Mesendoderm (in vitro differentiated cells): ENCODE data around the gene LIMA1.
"Not testable (repeated sequence)": the region's sequence is repeated elsewhere in the genome, so short reads cannot be mapped to it uniquely, and the experiment has no call there.

ENCODE experiments used
- DNase-seq: peaks from one replicate; pipeline ENCODE4 v3.0.0; 2013
- H2AK5ac ChIP-seq: 2 replicates; pipeline ENCODE4 v1.6.1; 2013; ENCODE audit warnings: low read length, inconsistent platforms
- H2BK120ac ChIP-seq: 2 replicates; pipeline ENCODE4 v1.6.1; 2013; ENCODE audit warnings: low read depth, mild to moderate bottlenecking, low read length, moderate library complexity, mixed read lengths
- H2BK15ac ChIP-seq: replicated peaks from 2 replicates; pipeline ENCODE4 v1.6.1; 2013; ENCODE audit warnings: low read depth, mild to moderate bottlenecking, moderate library complexity
- H2BK5ac ChIP-seq: 2 replicates; pipeline ENCODE4 v1.6.1; 2013; ENCODE audit warnings: low read length, inconsistent platforms
- H3K18ac ChIP-seq: 2 replicates; pipeline ENCODE4 v1.6.1; 2013; ENCODE audit warnings: mild to moderate bottlenecking, low read length, mixed read lengths
- H3K23ac ChIP-seq: one replicate; pipeline ENCODE4 v1.6.1; 2013; ENCODE audit warnings: low read length
- H3K27ac ChIP-seq: 2 replicates; pipeline ENCODE4 v1.5.1; 2013; ENCODE audit warnings: low read depth, mild to moderate bottlenecking, inconsistent platforms, low read length, moderate library complexity
- H3K27me3 ChIP-seq: 2 replicates; pipeline ENCODE4 v1.6.1; 2013; ENCODE audit warnings: low read length, control low read depth, mild to moderate bottlenecking, inconsistent platforms; ENCODE audit not compliant: insufficient read depth, poor library complexity
- H3K36me3 ChIP-seq: 2 replicates; pipeline ENCODE4 v1.6.1; 2013; ENCODE audit warnings: low read length, inconsistent platforms; ENCODE audit not compliant: control insufficient read depth, insufficient read depth
- H3K4ac ChIP-seq: one replicate; pipeline ENCODE4 v1.6.1; 2013; ENCODE audit warnings: low read depth, mild to moderate bottlenecking, low read length, moderate library complexity
- H3K4me1 ChIP-seq: 2 replicates; pipeline ENCODE4 v1.6.1; 2013; ENCODE audit warnings: low read depth, low read length, inconsistent platforms; ENCODE audit not compliant: control insufficient read depth
- H3K4me2 ChIP-seq: 2 replicates; pipeline ENCODE4 v1.6.1; 2013; ENCODE audit warnings: low read length
- H3K4me3 ChIP-seq: 2 replicates; pipeline ENCODE4 v1.5.1; 2013; ENCODE audit warnings: mild to moderate bottlenecking, low read length
- H3K56ac ChIP-seq: one replicate; pipeline ENCODE4 v1.6.1; 2013; ENCODE audit warnings: low read length
- H3K79me1 ChIP-seq: 2 replicates; pipeline ENCODE4 v1.6.1; 2013; ENCODE audit warnings: low read length, inconsistent platforms
- H3K79me2 ChIP-seq: 2 replicates; pipeline ENCODE4 v1.6.1; 2013; ENCODE audit warnings: mild to moderate bottlenecking, low read length; ENCODE audit not compliant: control insufficient read depth, insufficient read depth
- H3K9ac ChIP-seq: 2 replicates; pipeline ENCODE4 v1.6.1; 2013; ENCODE audit warnings: low read length, inconsistent platforms
- H4K5ac ChIP-seq: one replicate; pipeline ENCODE4 v1.6.1; 2013; ENCODE audit warnings: low read length
- H4K8ac ChIP-seq: one replicate; pipeline ENCODE4 v1.6.1; 2013; ENCODE audit warnings: low read depth, mild to moderate bottlenecking, control low read depth, low read length, moderate library complexity
- WGBS: extraction: QIAGEN DNeasy Blood & Tissue Kit; methylation state at CpG from one replicate; pipeline ENCODE4 v1.1.7; 2013; ENCODE audit warnings: low lambda C conversion rate, missing lambda C conversion rate; ENCODE audit not compliant: insufficient coverage; ENCODE audit errors: extremely low coverage; 5-methylcytosine and 5-hydroxymethylcytosine counted together

The LIMA1 gene

DNA sequence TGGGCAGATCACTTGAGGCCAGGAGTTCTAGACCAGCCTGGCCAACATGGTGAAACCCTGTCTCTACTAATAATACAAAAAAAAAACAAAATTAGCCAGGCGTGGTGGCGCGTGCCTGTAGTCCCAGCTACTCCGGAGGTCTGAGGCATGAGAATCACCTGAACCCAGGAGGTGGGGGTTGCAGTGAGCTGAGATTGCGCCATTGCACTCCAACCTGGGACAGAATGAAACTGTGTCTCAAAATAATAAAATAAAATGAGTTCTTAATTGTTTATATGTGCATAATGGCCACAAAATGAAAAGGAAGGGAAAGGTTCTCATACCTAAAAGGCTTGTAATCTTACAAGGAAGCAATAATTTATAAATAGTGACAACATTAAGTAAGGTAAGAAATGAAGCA lies 8.2 kb downstream of the LIMA1 start:
- not testable (repeated sequence) for H3K4me3 ChIP-seq, H2AK5ac ChIP-seq, H2BK15ac ChIP-seq, H3K9ac ChIP-seq, H3K4me2 ChIP-seq, H3K27me3 ChIP-seq, H3K18ac ChIP-seq, H3K79me2 ChIP-seq, H3K36me3 ChIP-seq, H2BK120ac ChIP-seq, H3K79me1 ChIP-seq, DNase-seq, H2BK5ac ChIP-seq, H4K5ac ChIP-seq, H3K27ac ChIP-seq, H3K4ac ChIP-seq, H4K8ac ChIP-seq, H3K56ac ChIP-seq, H3K23ac ChIP-seq, H3K4me1 ChIP-seq
- no CpG with 5 or more reads among the region's 5 CpGs for WGBS

DNA sequence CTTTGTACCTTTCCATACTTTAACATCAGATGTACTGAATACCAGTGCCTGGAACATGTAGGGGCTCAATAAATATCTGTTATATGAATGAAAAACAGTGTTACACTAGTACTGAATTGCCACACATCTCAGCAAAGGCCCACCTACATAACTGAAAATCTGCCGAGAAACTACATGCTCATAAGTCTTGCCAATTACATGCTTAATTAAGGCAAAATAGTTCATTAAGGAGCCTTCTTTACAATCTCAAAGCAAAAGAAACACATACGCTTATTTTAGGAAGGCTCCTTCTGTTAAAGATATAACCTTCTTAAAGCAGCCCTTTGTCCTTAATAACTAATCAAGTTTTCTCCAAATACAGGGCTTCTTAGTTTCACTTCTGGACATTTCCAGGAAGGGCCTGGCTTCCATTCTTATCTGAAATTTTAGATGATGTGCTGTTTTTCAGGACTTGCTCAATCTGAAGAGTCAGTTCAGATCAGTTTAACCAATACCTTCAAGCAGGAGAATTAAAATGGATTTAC lies 11.5 kb downstream of the LIMA1 start:
- H3K79me1 ChIP-seq = no peaks in the 10 kb centered on the region
- H3K4me3 ChIP-seq = no peak overlapping the region
- no peak overlapping the region for H4K5ac ChIP-seq
- no CpG with 5 or more reads among the region's 2 CpGs for WGBS
- H2BK5ac ChIP-seq = no peak overlapping the region
- H2BK120ac ChIP-seq = no peak overlapping the region
- no peak overlapping the region for H3K23ac ChIP-seq
- H3K27me3 ChIP-seq = no peaks in the 10 kb centered on the region
- H4K8ac ChIP-seq = no peak overlapping the region
- H3K36me3 ChIP-seq = no peaks in the 10 kb centered on the region
- H3K56ac ChIP-seq = no peak overlapping the region
- H2BK15ac ChIP-seq = no peak overlapping the region
- H3K27ac ChIP-seq = no peak overlapping the region
- H3K4me1 ChIP-seq = no peaks in the 10 kb centered on the region
- H3K4ac ChIP-seq = no peak overlapping the region
- H3K9ac ChIP-seq = no peak overlapping the region
- DNase-seq = no peak
- H3K18ac ChIP-seq = no peak overlapping the region
- H2AK5ac ChIP-seq = no peak overlapping the region
- H3K4me2 ChIP-seq = no peak overlapping the region
- no peaks in the 10 kb centered on the region for H3K79me2 ChIP-seq

DNA sequence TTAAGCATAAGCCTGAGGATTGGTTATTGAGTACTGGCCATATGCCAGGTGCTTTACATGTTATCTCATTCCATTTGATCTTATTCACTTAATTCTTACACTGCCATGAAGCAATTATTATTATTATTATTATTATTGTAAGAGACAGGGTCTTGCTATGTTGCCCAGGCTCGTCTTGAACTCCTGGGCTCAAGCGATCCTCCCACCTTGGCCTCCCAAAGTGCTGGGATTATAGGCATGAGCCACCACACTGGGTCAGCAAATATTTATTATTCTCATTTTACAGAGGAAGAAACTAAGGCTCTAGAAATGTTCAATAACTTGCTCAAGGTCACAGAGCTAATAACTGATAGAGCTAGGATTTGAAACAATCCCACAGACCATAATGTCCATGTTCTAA lies 14.8 kb downstream of the LIMA1 start:
- Histone ChIP-seq H2BK15ac (no peak overlapping the region), H3K9ac (no peak overlapping the region), H3K4me1 (no peaks in the 10 kb centered on the region), H2BK5ac (no peak overlapping the region), H4K5ac (no peak overlapping the region), H4K8ac (no peak overlapping the region), H3K27me3 (no peaks in the 10 kb centered on the region), H3K27ac (no peak overlapping the region), H3K23ac (no peak overlapping the region), H3K79me1 (no peaks in the 10 kb centered on the region), H3K4me3 (no peak overlapping the region), H3K18ac (no peak overlapping the region), H3K36me3 (no peaks in the 10 kb centered on the region), H3K4ac (peak overlapping the region; percentile 36), H2AK5ac (no peak overlapping the region), H2BK120ac (no peak overlapping the region), H3K79me2 (no peaks in the 10 kb centered on the region), H3K4me2 (no peak overlapping the region), H3K56ac (no peak overlapping the region)
- DNase-seq = no peak
- WGBS = no CpG with 5 or more reads among the region's 2 CpGs

DNA sequence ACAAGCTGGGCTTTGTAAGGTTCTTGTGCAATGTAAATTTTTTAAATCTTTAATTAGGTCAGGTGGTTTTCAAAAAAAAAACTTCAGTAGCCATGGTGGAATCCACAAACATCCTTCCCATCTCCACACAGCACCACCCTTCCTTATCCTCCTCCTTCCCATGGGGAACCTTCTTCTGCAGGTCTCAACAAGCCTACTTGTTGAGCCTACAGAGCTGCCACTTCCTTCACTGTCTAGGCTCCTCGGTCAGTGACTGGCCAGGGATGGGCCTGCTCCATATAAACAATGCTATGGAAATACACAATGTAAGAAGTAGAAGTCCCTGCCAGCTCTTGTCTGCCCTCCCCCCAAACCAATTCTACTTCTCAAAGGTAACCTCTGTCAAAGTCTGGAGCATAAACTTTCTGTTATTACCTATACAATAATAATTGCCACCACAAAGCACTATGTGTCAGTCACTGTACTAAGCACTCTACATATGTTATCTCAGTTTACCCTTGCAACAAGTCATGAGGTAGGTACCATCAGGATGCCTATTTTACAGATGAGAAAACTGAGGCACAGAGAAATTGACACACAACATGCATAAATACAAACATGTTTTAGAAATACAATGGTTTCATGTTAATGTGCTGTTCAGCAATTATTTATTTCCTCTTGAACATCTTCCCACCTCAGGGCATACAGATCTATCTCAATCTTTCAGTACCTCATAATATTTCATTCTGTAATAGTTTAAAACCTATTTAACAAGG lies 17.4 kb downstream of the LIMA1 start:
- Histone ChIP-seq H3K79me1 (no peaks in the 10 kb centered on the region), H3K4me1 (no peaks in the 10 kb centered on the region), H3K27me3 (no peaks in the 10 kb centered on the region), H3K79me2 (no peaks in the 10 kb centered on the region), H3K23ac (no peak overlapping the region), H2BK5ac (no peak overlapping the region), H3K27ac (no peak overlapping the region), H4K5ac (no peak overlapping the region), H3K4me3 (no peak overlapping the region), H2BK15ac (no peak overlapping the region), H2AK5ac (no peak overlapping the region), H3K4me2 (no peak overlapping the region), H4K8ac (no peak overlapping the region), H3K36me3 (no peaks in the 10 kb centered on the region), H3K4ac (no peak overlapping the region), H2BK120ac (no peak overlapping the region), H3K56ac (no peak overlapping the region), H3K18ac (no peak overlapping the region), H3K9ac (no peak overlapping the region)
- WGBS = no CpG with 5 or more reads among the region's 1 CpG
- DNase-seq = no peak

DNA sequence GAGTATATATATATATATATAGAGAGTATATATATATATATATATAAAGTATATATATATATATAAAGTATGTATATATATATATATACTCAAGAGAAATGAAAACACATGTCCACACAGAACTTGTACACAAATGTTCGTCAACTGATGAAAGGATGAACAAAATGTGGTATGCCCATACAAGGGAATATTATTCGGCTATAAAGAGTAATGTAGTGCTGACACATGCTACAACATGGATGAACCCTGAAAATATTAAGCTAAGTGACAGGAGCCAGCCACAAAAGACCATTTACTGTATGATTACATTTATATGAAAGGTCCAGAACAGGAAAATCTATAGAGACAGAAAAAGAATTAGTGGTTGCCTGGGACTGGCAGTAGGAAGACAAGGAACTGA lies 19.5 kb downstream of the LIMA1 start:
- Histone ChIP-seq H2AK5ac (no peak overlapping the region), H4K8ac (no peak overlapping the region), H2BK5ac (no peak overlapping the region), H3K9ac (no peak overlapping the region), H3K36me3 (no peaks in the 10 kb centered on the region), H3K79me2 (no peaks in the 10 kb centered on the region), H4K5ac (no peak overlapping the region), H3K18ac (no peak overlapping the region), H2BK120ac (no peak overlapping the region), H3K4me2 (no peak overlapping the region), H3K27me3 (no peaks in the 10 kb centered on the region), H3K56ac (no peak overlapping the region), H3K27ac (no peak overlapping the region), H3K4ac (no peak overlapping the region), H3K23ac (no peak overlapping the region), H3K4me3 (no peak overlapping the region), H3K4me1 (no peaks in the 10 kb centered on the region), H3K79me1 (no peaks in the 10 kb centered on the region), H2BK15ac (no peak overlapping the region)
- WGBS = no CpG with 5 or more reads among the region's 2 CpGs
- no peak for DNase-seq

DNA sequence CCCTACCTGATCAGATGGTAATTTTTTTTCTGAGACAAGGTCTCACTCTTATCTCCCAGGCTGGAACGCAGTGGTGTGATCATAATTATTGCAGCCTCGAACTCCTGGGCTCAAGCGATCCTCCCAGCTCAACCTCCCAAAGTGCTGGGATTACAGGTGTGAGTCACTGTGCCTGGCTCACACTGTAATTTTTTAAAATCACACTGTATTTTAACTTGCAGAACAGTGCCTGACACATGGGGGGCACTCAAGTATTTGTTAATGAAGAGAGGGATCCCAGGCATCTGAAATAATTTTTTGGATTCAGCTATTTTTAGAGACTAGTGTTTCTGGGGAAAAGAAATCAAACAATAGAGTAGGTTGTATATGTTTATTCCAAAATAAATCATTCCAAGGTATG lies 21.7 kb downstream of the LIMA1 start:
- no peak overlapping the region for H3K56ac ChIP-seq
- DNase-seq = no peak
- H2BK120ac ChIP-seq = no peak overlapping the region
- no peak overlapping the region for H3K4me3 ChIP-seq
- no CpG with 5 or more reads among the region's 3 CpGs for WGBS
- H3K4me2 ChIP-seq = no peak overlapping the region
- no peak overlapping the region for H2AK5ac ChIP-seq
- H3K79me1 ChIP-seq = no peaks in the 10 kb centered on the region
- H2BK5ac ChIP-seq = no peak overlapping the region
- no peaks in the 10 kb centered on the region for H3K27me3 ChIP-seq
- no peak overlapping the region for H3K4ac ChIP-seq
- H2BK15ac ChIP-seq = no peak overlapping the region
- H4K8ac ChIP-seq = no peak overlapping the region
- H4K5ac ChIP-seq = no peak overlapping the region
- no peaks in the 10 kb centered on the region for H3K79me2 ChIP-seq
- H3K18ac ChIP-seq = no peak overlapping the region
- no peak overlapping the region for H3K27ac ChIP-seq
- no peak overlapping the region for H3K9ac ChIP-seq
- H3K23ac ChIP-seq = no peak overlapping the region
- H3K36me3 ChIP-seq = no peaks in the 10 kb centered on the region
- H3K4me1 ChIP-seq = no peaks in the 10 kb centered on the region
